ENCODE results near the gene DIAPH3.

DIAPH3 gene

GRCh38 chr13:59776924-59777690, 386.6 kb downstream of the DIAPH3 start:
- no peak for DNase-seq (ENCODE audit: low spot score)

- no peak for DNase-seq (ENCODE audit: low spot score)
These were observed 389.2 kb downstream of the DIAPH3 start for GRCh38 chr13:59774491-59774971.

DNA sequence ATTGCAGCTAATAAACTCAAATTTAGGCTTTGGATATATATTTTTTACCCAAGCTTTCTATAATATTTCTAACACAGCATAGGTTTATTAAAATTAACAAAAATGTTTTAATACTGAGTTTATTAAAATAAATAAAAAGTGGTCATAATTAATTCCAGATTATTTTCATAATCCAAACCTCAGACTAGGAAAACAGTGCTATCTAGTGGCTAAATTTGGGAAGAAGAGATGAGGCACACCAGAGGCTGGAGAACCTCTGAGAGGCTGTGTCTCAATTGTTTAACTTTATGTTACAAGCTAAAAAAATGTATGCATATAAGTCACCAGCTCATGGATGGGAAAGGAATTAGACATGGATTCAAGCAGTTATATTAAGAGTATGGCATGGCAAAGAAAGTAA, 392.5 kb downstream of the DIAPH3 start:
- no peak for DNase-seq (ENCODE audit: low spot score)

DNA sequence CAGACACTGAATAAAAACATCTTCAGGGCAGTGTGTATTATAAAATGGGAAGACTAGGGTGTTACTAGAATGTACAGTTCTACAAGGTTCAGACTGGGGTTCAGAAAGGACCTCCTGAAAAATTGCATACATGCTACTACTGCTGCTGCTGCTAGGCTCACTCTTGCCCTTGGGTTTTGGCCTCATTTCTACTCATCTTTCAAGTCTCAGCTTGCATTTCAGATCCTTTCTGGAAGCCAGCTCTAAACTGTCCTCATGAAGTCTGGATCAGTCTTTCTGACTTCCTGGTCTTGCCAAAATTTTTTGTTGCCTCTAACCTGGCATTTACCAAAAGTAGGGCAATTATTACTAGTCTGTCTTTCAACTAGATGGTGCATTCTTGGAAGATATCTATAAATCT, 393.3 kb downstream of the DIAPH3 start:
- no peak for DNase-seq (ENCODE audit: low spot score)

DNA sequence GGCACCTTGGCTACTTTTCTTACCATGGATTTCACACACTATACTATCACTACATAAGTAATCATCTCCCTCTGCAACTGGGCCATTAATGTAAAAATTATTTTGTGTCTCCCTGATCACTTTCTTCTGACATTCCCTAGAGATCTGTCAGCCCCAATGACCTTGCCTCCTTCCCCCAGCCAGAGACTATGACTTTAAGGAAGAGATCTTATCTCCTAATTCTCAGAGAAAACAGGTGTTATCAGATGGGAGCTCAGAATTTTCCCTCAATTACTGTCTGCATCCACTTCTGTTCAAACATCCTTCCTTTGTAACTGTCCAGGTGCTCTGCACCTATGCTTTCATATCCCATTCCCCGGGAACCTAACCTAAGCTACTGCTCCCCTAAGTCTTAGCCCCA, 397.5 kb downstream of the DIAPH3 start:
- no peak for DNase-seq (ENCODE audit: low spot score)

- DNase-seq (ENCODE audit: low spot score) = no peak
These were observed 408.0 kb downstream of the DIAPH3 start for GRCh38 chr13:59755632-59756290.

DNA sequence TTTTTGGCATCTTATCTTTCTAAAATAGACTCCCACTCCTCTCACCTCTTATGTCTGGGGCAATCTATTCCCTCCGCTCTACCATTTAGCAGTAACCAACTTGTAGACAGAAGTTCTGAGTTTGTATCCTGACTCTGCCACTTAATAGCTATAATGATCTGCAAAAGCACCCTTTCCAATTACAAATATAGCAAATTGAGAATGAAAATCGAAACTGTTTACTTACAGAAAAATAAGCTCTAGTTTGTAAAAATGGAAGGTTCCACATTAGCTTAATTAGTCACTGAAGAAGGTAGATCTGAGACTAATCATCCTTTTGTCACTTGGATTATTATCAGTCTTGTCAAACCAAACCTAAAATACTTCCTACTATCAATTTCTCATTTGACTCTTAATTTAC, 409.3 kb downstream of the DIAPH3 start:
- no peak for DNase-seq (ENCODE audit: low spot score)

GRCh38 chr13:59750860-59751259, 412.9 kb downstream of the DIAPH3 start:
- DNase-seq (ENCODE audit: low spot score) = no peak

GRCh38 chr13:59748046-59748445, 415.7 kb downstream of the DIAPH3 start:
- DNase-seq (ENCODE audit: low spot score) = no peak

GRCh38 chr13:59747529-59747928, 416.2 kb downstream of the DIAPH3 start:
- no peak for DNase-seq (ENCODE audit: low spot score)

GRCh38 chr13:59746291-59746962, 417.3 kb downstream of the DIAPH3 start:
- no peak for DNase-seq (ENCODE audit: low spot score)

GRCh38 chr13:59745392-59745788, 418.3 kb downstream of the DIAPH3 start:
- DNase-seq (ENCODE audit: low spot score) = no peak

DNA sequence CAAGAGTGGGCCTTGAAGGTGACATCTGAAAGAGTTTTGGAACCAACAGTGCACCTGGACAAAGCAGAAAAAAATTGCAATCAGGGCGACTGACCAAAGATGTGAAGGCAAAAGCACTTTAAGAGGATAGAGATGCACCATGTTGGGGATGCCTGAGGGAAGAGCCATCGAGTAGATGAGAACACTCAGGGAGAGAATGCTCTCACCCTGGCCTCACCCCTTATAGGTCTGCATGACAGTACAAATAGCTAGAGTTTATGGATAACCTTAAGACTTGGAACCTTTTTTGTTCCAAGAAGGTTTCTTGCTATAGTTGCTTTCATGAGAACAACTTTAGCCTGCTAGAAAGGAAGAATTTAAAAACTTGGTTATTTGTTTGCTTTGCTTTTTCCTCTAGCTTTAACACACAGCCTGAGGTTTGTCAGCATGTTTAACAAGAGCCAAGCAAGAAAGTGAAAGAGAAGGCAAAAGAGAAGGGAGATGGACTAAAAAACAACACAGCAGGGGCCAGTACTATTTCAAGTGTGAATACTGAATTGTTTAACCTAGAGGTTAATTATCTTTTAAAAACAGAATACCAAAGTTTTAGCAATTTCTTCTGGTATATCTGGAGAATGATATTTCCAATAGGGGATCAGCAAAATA, 418.9 kb downstream of the DIAPH3 start:
- DNase-seq (ENCODE audit: low spot score) = no peak

DNA sequence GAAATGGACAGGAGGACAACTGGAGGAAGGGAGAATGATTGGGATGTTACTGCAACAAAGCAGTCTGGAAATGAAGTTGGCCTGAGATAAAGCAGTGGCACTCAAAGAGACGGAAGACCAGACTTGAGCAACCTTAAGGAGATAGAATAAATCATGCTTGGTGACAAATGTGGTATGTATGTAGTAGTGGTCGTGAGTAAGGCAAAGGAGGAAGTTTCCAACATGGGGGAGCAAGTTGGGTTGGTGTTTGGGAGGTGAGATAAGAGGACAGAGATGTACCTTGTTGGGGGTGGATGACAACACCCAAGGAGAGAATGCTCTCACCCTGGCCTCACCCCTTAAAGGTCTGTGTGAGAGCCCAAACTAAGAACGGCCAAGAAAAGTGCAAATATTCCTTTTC, 420.5 kb downstream of the DIAPH3 start:
- DNase-seq (ENCODE audit: low spot score) = no peak

DNA sequence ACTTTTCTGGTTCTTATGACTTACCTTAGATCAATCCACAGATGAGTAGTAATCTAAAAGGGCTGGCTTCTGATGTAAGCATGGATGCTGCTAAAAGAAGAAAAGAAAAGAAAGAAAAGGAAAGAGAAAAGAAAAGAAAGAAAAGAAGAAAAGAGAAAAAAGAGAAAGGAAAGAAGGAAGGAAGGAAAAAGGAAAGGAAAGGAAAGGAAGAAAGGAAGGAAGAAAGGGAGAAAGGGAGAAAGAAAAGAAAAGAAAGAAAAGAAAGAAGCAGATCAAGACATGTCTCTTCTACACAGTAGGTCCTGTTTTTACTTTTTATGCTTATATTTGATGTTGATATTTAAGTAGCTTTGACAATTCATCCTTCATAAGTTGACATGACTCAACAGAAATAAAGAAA, 421.3 kb downstream of the DIAPH3 start:
- no peak for DNase-seq (ENCODE audit: low spot score)

- no peak for DNase-seq (ENCODE audit: low spot score)
These were observed 424.8 kb downstream of the DIAPH3 start for GRCh38 chr13:59738921-59739320.

- no peak for DNase-seq (ENCODE audit: low spot score)
These were observed 429.3 kb downstream of the DIAPH3 start for GRCh38 chr13:59734393-59734792.

DNA sequence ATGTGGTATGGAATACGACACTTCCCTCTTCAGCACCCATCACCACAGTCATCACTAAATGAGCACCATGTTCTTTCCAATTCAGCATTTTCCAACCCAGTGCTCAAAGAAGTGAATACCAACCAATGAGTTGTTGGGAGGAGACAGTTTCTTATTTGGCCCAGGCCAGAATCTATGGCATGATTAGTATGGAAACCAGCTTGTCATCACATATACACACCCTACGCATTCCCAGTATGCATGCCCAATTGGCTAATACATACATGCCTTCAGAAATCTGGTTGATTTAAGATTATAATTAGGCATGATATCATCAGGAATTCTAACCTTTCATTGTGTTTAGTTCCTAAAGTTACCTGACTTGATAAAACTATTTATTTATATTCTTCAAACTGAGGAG, 430.0 kb downstream of the DIAPH3 start:
- DNase-seq (ENCODE audit: low spot score) = no peak

GRCh38 chr13:59730026-59730425, 433.7 kb downstream of the DIAPH3 start:
- DNase-seq (ENCODE audit: low spot score) = no peak

GRCh38 chr13:59728896-59729545, 434.7 kb downstream of the DIAPH3 start:
- no peak for DNase-seq (ENCODE audit: low spot score)

DNA sequence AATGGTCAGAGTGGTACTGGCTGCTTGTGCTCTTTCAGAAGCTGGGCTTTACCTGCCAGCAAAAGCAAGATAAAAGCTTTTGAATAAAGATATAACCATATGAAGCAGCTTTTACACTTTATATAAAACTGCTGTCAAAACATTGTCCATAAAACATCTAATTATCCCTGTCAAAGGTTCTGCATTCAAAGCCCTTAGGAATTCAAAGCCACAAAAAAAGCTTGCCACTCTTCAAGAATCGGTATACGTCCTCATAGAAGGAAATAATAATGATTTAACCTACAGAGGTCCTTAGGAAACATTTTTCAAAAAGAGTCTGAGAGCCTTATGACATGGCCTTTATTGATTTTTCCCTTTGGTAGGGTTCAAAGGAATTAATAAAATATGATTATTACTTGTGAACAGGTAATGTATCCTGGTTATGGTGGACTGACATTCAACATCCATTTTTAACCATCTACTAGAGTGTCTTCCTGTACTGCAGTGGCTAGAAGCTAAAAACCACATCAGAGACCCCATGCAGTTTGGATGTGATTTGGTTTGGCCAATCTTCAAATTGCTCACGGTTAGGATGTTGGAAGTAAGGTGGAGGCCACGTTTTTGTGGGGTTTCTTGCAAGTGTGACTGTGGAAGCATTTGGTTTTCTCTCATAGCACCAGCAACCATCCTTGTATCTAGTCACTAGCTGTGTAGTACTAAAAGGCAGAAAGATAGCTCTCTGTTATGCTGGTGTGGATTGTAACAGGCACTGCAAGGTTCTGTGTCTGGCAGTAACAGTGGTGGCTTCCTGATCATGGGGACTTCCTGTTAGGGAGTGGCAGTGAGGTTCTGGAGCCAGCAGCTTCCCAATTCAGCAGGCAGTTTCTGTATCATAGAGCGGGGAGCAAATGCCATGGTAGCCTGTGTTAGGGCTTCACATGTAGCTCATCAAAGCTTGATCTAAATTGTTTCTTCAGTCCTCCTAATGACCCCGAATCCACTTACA, 441.5 kb downstream of the DIAPH3 start:
- DNase-seq (ENCODE audit: low spot score) = no peak

All from CD4-positive, alpha-beta T cell treated with Interleukin-15 for 4 hours (primary cell).